Activated CD8-positive, alpha-beta T cell treated with anti-CD3 and anti-CD28 coated beads, Interleukin-2, amount 10 ng/mL, durations not matched to agents 7 days and 5 days (primary cell): Measurements from ENCODE around the gene TMEM98. TPM values are rescaled to one million over a fixed set of nuclear protein-coding genes. Genes with fewer than 3 reads are reported as not detected.
A peak's percentile ranks its signal among the peaks of the same experiment; 100 is the strongest.
"Not testable (repeated sequence)": the region's sequence is repeated elsewhere in the genome, so short reads cannot be mapped to it uniquely, and the experiment has no call there.

Source experiments
- ATAC-seq: fragments of 150-1000 bp; cut with Tn5 transposase; one replicate; pipeline ENCODE4 v1.10.0; 2021; ENCODE audit warnings: moderate library complexity
- CTCF ChIA-PET: fragments of 350-600 bp; sonication (Branson Sonifier 250); formaldehyde crosslinking; loops from one replicate; lab custom pipeline; 2021; ENCODE audit warnings: antibody characterized with exemption; lab: Charles Lee
- POLR2A ChIA-PET: fragments of 350-600 bp; sonication (Branson Sonifier 250); formaldehyde crosslinking; loops from one replicate; lab custom pipeline; 2021; ENCODE audit warnings: antibody characterized with exemption; lab: Charles Lee
- DNase-seq: peaks from one replicate; pipeline ENCODE4 v3.0.0-alpha.2; 2020
- H3K27ac Mint-ChIP-seq: one replicate; pipeline ENCODE4 v1.8.0; 2021; ENCODE audit warnings: mild to moderate bottlenecking, mixed read lengths
- H3K27me3 Mint-ChIP-seq: one replicate; pipeline ENCODE4 v1.8.0; 2021; ENCODE audit warnings: low read depth, mixed read lengths
- H3K36me3 Mint-ChIP-seq: one replicate; pipeline ENCODE4 v1.8.0; 2021; ENCODE audit warnings: low read depth, mixed read lengths
- H3K4me1 Mint-ChIP-seq: one replicate; pipeline ENCODE4 v1.8.0; 2021; ENCODE audit warnings: low read depth, mixed read lengths
- H3K4me3 Mint-ChIP-seq: one replicate; pipeline ENCODE4 v1.8.0; 2021; ENCODE audit warnings: mild to moderate bottlenecking, mixed read lengths
- H3K9me3 Mint-ChIP-seq: one replicate; pipeline ENCODE4 v1.8.0; 2022; ENCODE audit warnings: mixed read lengths; ENCODE audit not compliant: insufficient read depth
- total RNA-seq, 2 experiments: library from RNA; stranded (reverse); gene quantifications; one replicate each; pipeline ENCODE4 v1.2.3, GENCODE V29; 2021

The TMEM98 gene
- total RNA-seq = not detected

- ChIA-PET POLR2A (no interaction called here), CTCF (interaction anchor here (1.2 kb wide), 1 partner anchor 145 kb away, joined by 3 read pairs; no protein-coding TSS in a partner anchor)
- H3K9me3 Mint-ChIP-seq = no peaks in the 10 kb centered on the region
- ATAC-seq (peak; percentile 44), DNase-seq (no peak)
- H3K27me3 Mint-ChIP-seq = peaks cover 37% of the 10 kb centered on the region
- H3K36me3 Mint-ChIP-seq = no peaks in the 10 kb centered on the region
- H3K4me3 Mint-ChIP-seq = no peak within 1 kb of the TSS
- no peak within 1 kb of the TSS for H3K27ac Mint-ChIP-seq
- H3K4me1 Mint-ChIP-seq = peaks cover 5% of the 10 kb centered on the region
These were observed at the start of gene TMEM98 for GRCh38 chr17:32927724-32928585. TMEM98 (plus strand) TSS chr17:32928153; CDS start chr17:32931529, 3,376 bp downstream.

GRCh38 chr17:32878211-32878610 is 49.7 kb upstream of the TMEM98 start:
- POLR2A ChIA-PET = interaction anchor here (0.6 kb wide), 1 partner anchor 582 kb away, joined by 4 read pairs; no protein-coding TSS in a partner anchor
- no peaks in the 10 kb centered on the region for H3K36me3 Mint-ChIP-seq

GRCh38 chr17:32879134-32879533 is 48.8 kb upstream of the TMEM98 start:
- DNase-seq (no peak), ATAC-seq (no peak)
- Mint-ChIP-seq H3K27me3 (peaks cover 42% of the 10 kb centered on the region), H3K9me3 (no peaks in the 10 kb centered on the region), H3K27ac (no peak overlapping the region), H3K4me3 (no peak overlapping the region), H3K36me3 (no peaks in the 10 kb centered on the region), H3K4me1 (peaks cover 14% of the 10 kb centered on the region)
- ChIA-PET CTCF (interaction anchor here (2.1 to 4.3 kb wide), 4 partner anchors 10 to 97 kb away, joined by 7 to 119 read pairs (median 34); no protein-coding TSS in a partner anchor), POLR2A (no interaction called here)

More at GRCh38 chr17:32878211-32878610, 49.7 kb upstream of the TMEM98 start:
- DNase-seq = no peak
- ATAC-seq = no peak
- no peaks in the 10 kb centered on the region for H3K9me3 Mint-ChIP-seq
- H3K4me1 Mint-ChIP-seq = peaks cover 14% of the 10 kb centered on the region
- H3K4me3 Mint-ChIP-seq = no peak overlapping the region
- CTCF ChIA-PET = interaction anchor here (0.7 to 4.3 kb wide), 17 partner anchors 9 to 434 kb away, joined by 3 to 119 read pairs (median 8); partner anchors contain the start of gene PSMD11
- peaks cover 41% of the 10 kb centered on the region for H3K27me3 Mint-ChIP-seq
- no peak overlapping the region for H3K27ac Mint-ChIP-seq

- H3K4me3 Mint-ChIP-seq = no peak overlapping the region
- POLR2A ChIA-PET = no interaction called here
- H3K27ac Mint-ChIP-seq = no peak overlapping the region
- DNase-seq = no peak
- no peak for ATAC-seq
- H3K27me3 Mint-ChIP-seq = peaks cover 32% of the 10 kb centered on the region
- CTCF ChIA-PET = interaction anchor here (1.0 to 1.2 kb wide), 2 partner anchors 97 to 98 kb away, joined by 4 read pairs; no protein-coding TSS in a partner anchor
- no peaks in the 10 kb centered on the region for H3K9me3 Mint-ChIP-seq
- peaks cover 10% of the 10 kb centered on the region for H3K4me1 Mint-ChIP-seq
- H3K36me3 Mint-ChIP-seq = no peaks in the 10 kb centered on the region
These were observed 47.1 kb upstream of the TMEM98 start for GRCh38 chr17:32880671-32881453.

- POLR2A ChIA-PET = no interaction called here
These were observed 45.9 kb upstream of the TMEM98 start for GRCh38 chr17:32882029-32882428.

GRCh38 chr17:32882734-32883133 is 45.2 kb upstream of the TMEM98 start:
- Mint-ChIP-seq H3K9me3 (no peaks in the 10 kb centered on the region), H3K4me1 (peaks cover under 1% of the 10 kb centered on the region), H3K27me3 (peaks cover 31% of the 10 kb centered on the region), H3K36me3 (no peaks in the 10 kb centered on the region), H3K4me3 (no peak overlapping the region), H3K27ac (no peak overlapping the region)
- ATAC-seq = no peak
- CTCF ChIA-PET = no interaction called here
- DNase-seq = no peak
- POLR2A ChIA-PET = no interaction called here

More at GRCh38 chr17:32882029-32882428, 45.9 kb upstream of the TMEM98 start:
- CTCF ChIA-PET = interaction anchor here (1.2 kb wide), 1 partner anchor 99 kb away, joined by 4 read pairs; no protein-coding TSS in a partner anchor
- no peak for DNase-seq
- Mint-ChIP-seq H3K36me3 (no peaks in the 10 kb centered on the region), H3K9me3 (no peaks in the 10 kb centered on the region), H3K4me1 (peaks cover 6% of the 10 kb centered on the region), H3K4me3 (no peak overlapping the region), H3K27me3 (peaks cover 31% of the 10 kb centered on the region), H3K27ac (no peak overlapping the region)
- no peak for ATAC-seq

- not testable (repeated sequence) for DNase-seq, ATAC-seq, H3K36me3 Mint-ChIP-seq, H3K4me3 Mint-ChIP-seq, H3K4me1 Mint-ChIP-seq, H3K9me3 Mint-ChIP-seq, H3K27ac Mint-ChIP-seq
- ChIA-PET CTCF (interaction anchor here (1.6 kb wide), 1 partner anchor 11 kb away, joined by 8 read pairs; no protein-coding TSS in a partner anchor), POLR2A (interaction anchor here (0.7 kb wide), 1 partner anchor 253 kb away, joined by 3 read pairs; no protein-coding TSS in a partner anchor)
- H3K27me3 Mint-ChIP-seq = peaks cover 10% of the 10 kb centered on the region
These were observed 41.0 kb upstream of the TMEM98 start for GRCh38 chr17:32886951-32887350.

GRCh38 chr17:32887410-32887809 is 40.5 kb upstream of the TMEM98 start:
- ATAC-seq, H3K27ac Mint-ChIP-seq, H3K4me3 Mint-ChIP-seq, POLR2A ChIA-PET, H3K4me1 Mint-ChIP-seq, H3K36me3 Mint-ChIP-seq, DNase-seq, H3K9me3 Mint-ChIP-seq, CTCF ChIA-PET, H3K27me3 Mint-ChIP-seq: not testable (repeated sequence)

- Mint-ChIP-seq H3K4me3 (no peak overlapping the region), H3K9me3 (no peaks in the 10 kb centered on the region), H3K36me3 (no peaks in the 10 kb centered on the region), H3K27me3 (peaks cover 27% of the 10 kb centered on the region), H3K27ac (no peak overlapping the region), H3K4me1 (no peaks in the 10 kb centered on the region)
- POLR2A ChIA-PET = no interaction called here
- no peak for DNase-seq
- CTCF ChIA-PET = no interaction called here
- ATAC-seq = no peak
These were observed 33.7 kb upstream of the TMEM98 start for GRCh38 chr17:32894245-32894644.

GRCh38 chr17:32896647-32897258 is 31.2 kb upstream of the TMEM98 start:
- peaks cover 30% of the 10 kb centered on the region for H3K27me3 Mint-ChIP-seq
- H3K4me1 Mint-ChIP-seq = no peaks in the 10 kb centered on the region
- no peak overlapping the region for H3K4me3 Mint-ChIP-seq
- ATAC-seq = no peak
- DNase-seq = no peak
- CTCF ChIA-PET = interaction anchor here (1.0 to 1.7 kb wide), 2 partner anchors 13 to 19 kb away, joined by 3 to 7 read pairs; partner anchors contain the start of gene MYO1D
- H3K9me3 Mint-ChIP-seq = no peaks in the 10 kb centered on the region
- no peak overlapping the region for H3K27ac Mint-ChIP-seq
- POLR2A ChIA-PET = no interaction called here
- H3K36me3 Mint-ChIP-seq = no peaks in the 10 kb centered on the region
